WERI-Rb-1 (cell line): ENCODE results near the gene GNG7.
"Not testable (repeated sequence)": the region's sequence is repeated elsewhere in the genome, so short reads cannot be mapped to it uniquely, and the experiment has no call there.

Source experiments
- DNase-seq: peaks from one replicate; pipeline ENCODE4 v3.0.0-alpha.2; 2020
- H3K27ac ChIP-seq: fragments of 250-450 bp; sonication (Bioruptor Pico); 2 replicates; pipeline ENCODE4 v1.5.1; 2020; ENCODE audit warnings: mild to moderate bottlenecking, moderate library complexity
- H3K27me3 ChIP-seq: fragments of 250-450 bp; sonication (Bioruptor Pico); 2 replicates; pipeline ENCODE4 v1.5.1; 2021; ENCODE audit warnings: mild to moderate bottlenecking, low read depth, moderate library complexity; ENCODE audit not compliant: insufficient read depth, severe bottlenecking
- H3K36me3 ChIP-seq: fragments of 250-450 bp; sonication (Bioruptor Pico); 2 replicates; pipeline ENCODE4 v1.5.1; 2020; ENCODE audit warnings: mild to moderate bottlenecking, moderate library complexity
- H3K4me3 ChIP-seq: 2 replicates; pipeline ENCODE4 v1.5.1; 2011; ENCODE audit warnings: low read depth, mild to moderate bottlenecking, control low read depth, low read length
- H3K9me3 ChIP-seq: fragments of 250-450 bp; sonication (Bioruptor Pico); 2 replicates; pipeline ENCODE4 v1.5.1; 2021; ENCODE audit warnings: mild to moderate bottlenecking, moderate library complexity; ENCODE audit not compliant: severe bottlenecking
- TF ChIP-seq, protein P1 (sequence below): IDR thresholded peaks from 2 replicates; pipeline ENCODE4 v1.5.1; 2011; ENCODE audit warnings: low read depth, mild to moderate bottlenecking, control low read depth, inconsistent platforms, low read length

The GNG7 gene

DNA sequence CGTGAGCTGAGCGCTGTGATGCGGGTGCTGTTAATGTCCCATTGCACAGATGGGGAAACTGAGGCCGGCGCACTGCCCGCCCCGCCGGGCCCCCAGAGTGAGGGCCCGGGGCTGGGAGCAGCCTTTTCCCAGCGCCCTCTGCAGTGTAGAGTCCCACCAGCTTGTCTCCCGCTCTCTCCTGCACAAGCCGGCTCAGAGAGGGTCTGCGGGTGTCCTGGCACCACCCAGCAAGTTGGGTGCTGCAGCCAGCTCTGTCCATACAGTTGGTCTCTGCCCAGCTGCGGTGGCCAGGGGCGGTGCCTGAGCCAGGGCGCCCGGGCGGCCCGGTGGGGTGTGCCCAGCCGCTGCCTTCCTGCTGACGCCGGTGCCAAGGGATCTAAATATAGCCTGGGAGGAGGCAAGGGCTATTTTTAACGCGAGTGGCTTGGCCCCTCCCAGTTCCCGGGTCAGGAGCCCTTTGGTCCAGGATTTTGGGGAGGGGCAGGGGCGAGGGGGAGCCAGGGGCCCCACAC lies 207.3 kb downstream of the GNG7 start:
- no peak for DNase-seq
- Histone ChIP-seq H3K4me3 (peak overlapping the region; percentile 60), H3K36me3 (no peaks in the 10 kb centered on the region), H3K27me3 (peaks cover 8% of the 10 kb centered on the region), H3K9me3 (no peaks in the 10 kb centered on the region), H3K27ac (no peak overlapping the region)
- TF ChIP-seq, protein P1, sequence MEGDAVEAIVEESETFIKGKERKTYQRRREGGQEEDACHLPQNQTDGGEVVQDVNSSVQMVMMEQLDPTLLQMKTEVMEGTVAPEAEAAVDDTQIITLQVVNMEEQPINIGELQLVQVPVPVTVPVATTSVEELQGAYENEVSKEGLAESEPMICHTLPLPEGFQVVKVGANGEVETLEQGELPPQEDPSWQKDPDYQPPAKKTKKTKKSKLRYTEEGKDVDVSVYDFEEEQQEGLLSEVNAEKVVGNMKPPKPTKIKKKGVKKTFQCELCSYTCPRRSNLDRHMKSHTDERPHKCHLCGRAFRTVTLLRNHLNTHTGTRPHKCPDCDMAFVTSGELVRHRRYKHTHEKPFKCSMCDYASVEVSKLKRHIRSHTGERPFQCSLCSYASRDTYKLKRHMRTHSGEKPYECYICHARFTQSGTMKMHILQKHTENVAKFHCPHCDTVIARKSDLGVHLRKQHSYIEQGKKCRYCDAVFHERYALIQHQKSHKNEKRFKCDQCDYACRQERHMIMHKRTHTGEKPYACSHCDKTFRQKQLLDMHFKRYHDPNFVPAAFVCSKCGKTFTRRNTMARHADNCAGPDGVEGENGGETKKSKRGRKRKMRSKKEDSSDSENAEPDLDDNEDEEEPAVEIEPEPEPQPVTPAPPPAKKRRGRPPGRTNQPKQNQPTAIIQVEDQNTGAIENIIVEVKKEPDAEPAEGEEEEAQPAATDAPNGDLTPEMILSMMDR: 0 out of 2 replicates have a peak, but pooled peaks have one; percentile 4

DNA sequence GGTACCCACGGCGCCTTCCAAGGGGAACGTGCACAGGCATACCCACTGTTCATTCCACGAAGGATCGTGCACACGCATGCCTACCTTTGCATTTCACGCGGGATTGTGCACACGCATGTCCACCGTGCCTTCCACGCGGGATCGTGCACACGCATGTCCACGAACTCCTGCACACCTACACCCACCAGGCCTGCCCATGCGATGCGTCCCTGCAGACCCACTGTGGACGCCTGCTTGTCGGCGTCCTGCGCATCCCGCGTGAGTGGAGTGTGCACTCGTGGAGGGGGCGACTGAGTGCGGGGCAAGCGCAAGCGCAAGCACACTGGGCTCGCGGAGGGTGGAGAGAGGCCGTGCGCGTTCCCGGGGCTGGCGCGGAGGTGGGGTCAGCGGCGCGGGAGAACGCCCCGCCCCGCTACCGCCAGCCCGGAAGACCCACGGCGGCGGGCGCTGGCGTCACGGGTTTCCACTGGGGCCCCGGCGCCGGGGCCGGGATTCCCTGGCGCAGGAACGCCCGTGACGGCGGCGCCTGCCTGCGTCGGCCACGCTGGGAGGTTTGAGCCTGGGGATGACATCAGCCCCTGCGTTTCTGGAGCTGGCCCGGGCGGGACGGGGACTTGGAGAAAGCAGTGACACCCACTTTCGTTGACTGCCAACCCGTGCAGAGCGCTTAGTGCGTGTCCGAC lies 207.9 kb downstream of the GNG7 start:
- Histone ChIP-seq H3K36me3 (no peaks in the 10 kb centered on the region), H3K27me3 (peaks cover 14% of the 10 kb centered on the region), H3K27ac (no peak overlapping the region), H3K4me3 (peak overlapping the region; percentile 60), H3K9me3 (no peaks in the 10 kb centered on the region)
- TF ChIP-seq, protein P1: no peak
- DNase-seq: peak; percentile 63

DNA sequence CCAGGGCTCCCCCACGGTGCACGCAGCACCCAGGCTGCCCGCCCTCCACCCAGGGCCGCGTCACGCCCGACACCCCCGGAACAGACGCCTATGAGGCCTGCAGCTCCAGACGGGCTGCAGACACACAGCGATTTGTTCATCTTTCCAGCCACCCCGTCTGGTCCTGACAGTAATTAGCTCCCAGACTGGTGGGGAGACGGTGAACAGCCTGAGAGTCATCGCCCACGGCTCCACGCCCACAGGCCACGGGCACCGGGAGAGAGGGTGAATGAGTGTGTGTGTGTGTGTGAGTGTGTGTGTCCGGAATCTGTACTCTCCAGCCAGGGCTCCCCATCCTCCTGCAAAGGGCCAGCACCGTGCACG lies 208.4 kb downstream of the GNG7 start:
- no peak overlapping the region for H3K27ac ChIP-seq
- TF ChIP-seq, protein P1: no peak
- peak overlapping the region; percentile 60 for H3K4me3 ChIP-seq
- DNase-seq: no peak
- H3K36me3 ChIP-seq: no peaks in the 10 kb centered on the region
- H3K27me3 ChIP-seq: peaks cover 20% of the 10 kb centered on the region
- no peaks in the 10 kb centered on the region for H3K9me3 ChIP-seq

DNA sequence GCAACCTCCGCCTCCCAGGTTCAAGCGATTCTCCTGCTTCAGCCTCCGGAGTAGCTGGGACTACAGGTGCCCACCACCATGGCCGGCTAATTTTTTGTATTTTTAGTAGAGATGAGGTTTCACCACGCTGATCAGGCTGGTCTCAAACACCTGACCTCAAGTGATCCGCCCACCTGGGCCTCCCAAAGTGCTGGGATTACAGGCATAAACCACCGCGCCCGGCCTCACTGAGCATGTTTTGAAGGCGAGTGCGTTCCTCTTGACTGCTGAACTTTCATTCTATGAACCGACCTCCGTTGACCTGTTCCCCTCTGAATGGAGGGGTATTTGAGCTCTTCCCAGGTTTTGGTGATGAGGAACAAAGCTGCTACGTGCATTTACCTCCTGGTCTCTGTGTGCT lies 209.0 kb downstream of the GNG7 start:
- peaks cover 26% of the 10 kb centered on the region for H3K27me3 ChIP-seq
- DNase-seq, H3K27ac ChIP-seq, H3K9me3 ChIP-seq, H3K36me3 ChIP-seq: not testable (repeated sequence)
- H3K4me3 ChIP-seq: peak overlapping the region; percentile 60

DNA sequence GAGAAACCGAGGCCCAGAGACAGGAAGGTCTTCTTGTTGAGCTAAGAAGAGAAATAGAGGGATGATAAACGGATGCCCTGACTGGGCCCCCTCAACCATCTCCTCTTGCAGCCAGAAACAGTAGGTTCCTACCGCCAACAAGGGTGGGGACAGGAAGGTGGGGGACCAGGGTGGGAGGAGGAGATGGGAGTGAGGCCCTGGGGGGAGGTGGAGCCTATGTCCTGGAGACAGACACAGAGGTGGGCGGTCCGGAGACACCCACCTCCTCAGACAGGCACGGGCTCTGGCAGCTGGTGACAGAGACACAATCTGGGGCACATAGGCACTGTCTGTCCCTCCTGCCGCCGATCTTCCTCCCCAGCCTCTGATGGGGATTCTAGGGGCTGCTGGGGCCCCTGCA lies 209.6 kb downstream of the GNG7 start:
- TF ChIP-seq, protein P1: no peak
- H3K27me3 ChIP-seq: peaks cover 32% of the 10 kb centered on the region
- DNase-seq: no peak
- no peaks in the 10 kb centered on the region for H3K36me3 ChIP-seq
- H3K9me3 ChIP-seq: no peaks in the 10 kb centered on the region
- H3K27ac ChIP-seq: no peak overlapping the region
- no peak overlapping the region for H3K4me3 ChIP-seq

DNA sequence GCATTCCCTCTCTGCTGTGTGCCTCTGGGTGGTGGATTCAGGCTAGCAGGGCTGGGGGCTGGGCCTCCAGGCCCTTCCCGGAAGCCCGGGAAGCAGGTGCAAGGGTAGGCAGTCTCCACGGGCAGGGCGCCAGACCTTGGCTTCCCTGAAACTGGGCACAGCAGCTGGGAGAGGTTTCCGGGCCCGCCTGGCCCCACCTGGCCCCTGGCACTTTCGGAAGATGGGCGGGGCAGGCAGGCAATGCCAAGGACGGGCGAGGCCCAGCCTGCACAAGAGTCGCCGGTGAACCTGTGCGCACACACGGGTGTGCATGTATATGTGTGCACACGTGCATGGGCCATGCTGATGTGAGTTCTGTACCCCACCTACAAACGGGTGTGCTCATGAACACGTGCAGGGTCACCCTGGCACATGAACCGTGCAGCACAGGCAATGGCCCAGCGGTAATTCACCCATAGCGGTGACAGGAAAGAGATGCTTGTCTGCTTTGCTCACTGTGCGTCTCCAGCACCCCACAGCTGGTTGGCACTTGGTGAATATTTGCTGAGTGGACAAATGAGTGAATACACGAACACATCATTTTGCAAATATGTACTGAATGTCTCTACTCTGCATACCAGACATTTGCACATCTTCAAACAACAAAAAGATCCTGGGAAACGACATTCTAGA lies 211.2 kb downstream of the GNG7 start:
- H3K27ac ChIP-seq: no peak overlapping the region
- no peaks in the 10 kb centered on the region for H3K9me3 ChIP-seq
- TF ChIP-seq, protein P1: no peak
- peaks cover 35% of the 10 kb centered on the region for H3K27me3 ChIP-seq
- DNase-seq: no peak
- no peak overlapping the region for H3K4me3 ChIP-seq
- H3K36me3 ChIP-seq: no peaks in the 10 kb centered on the region
